ENCODE measurements around the gene RPL37.
A peak's percentile ranks its signal among the peaks of the same experiment; 100 is the strongest.
"Not testable (repeated sequence)": the region's sequence is repeated elsewhere in the genome, so short reads cannot be mapped to it uniquely, and the experiment has no call there.

RPL37 gene

GRCh38 chr5:40834849-40835787 lies at the start of gene RPL37:
RPL37 (minus strand) TSS chr5:40835222; CDS start chr5:40835185, 37 bp downstream.
- peak; percentile 99 for DNase-seq

GRCh38 chr5:40883051-40883450 lies 48.0 kb upstream of the RPL37 start:
- not testable (repeated sequence) for DNase-seq

- no peak for DNase-seq
Measured at GRCh38 chr5:40882291-40882690, 47.3 kb upstream of the RPL37 start.

GRCh38 chr5:40879163-40879942 lies 44.3 kb upstream of the RPL37 start:
- peak; percentile 77 for DNase-seq

GRCh38 chr5:40877371-40877988 lies 42.5 kb upstream of the RPL37 start:
- DNase-seq = no peak

GRCh38 chr5:40875958-40876357 lies 40.9 kb upstream of the RPL37 start:
- no peak for DNase-seq

- no peak for DNase-seq
Measured at GRCh38 chr5:40873286-40873880, 38.4 kb upstream of the RPL37 start.

GRCh38 chr5:40872253-40872652 lies 37.2 kb upstream of the RPL37 start:
- DNase-seq = not testable (repeated sequence)

GRCh38 chr5:40871177-40871576 lies 36.2 kb upstream of the RPL37 start:
- DNase-seq = no peak

GRCh38 chr5:40869384-40869783 lies 34.4 kb upstream of the RPL37 start:
- no peak for DNase-seq

GRCh38 chr5:40866844-40867243 lies 31.8 kb upstream of the RPL37 start:
- DNase-seq = no peak

- not testable (repeated sequence) for DNase-seq
Measured at GRCh38 chr5:40865004-40865403, 30.0 kb upstream of the RPL37 start.

GRCh38 chr5:40860711-40861110 lies 25.7 kb upstream of the RPL37 start:
- no peak for DNase-seq

GRCh38 chr5:40853632-40854192 lies 18.7 kb upstream of the RPL37 start:
- no peak for DNase-seq

GRCh38 chr5:40847525-40847924 lies 12.5 kb upstream of the RPL37 start:
- no peak for DNase-seq

- no peak for DNase-seq
Measured at GRCh38 chr5:40846371-40846770, 11.3 kb upstream of the RPL37 start.

GRCh38 chr5:40844565-40844964 lies 9.5 kb upstream of the RPL37 start:
- DNase-seq = no peak

GRCh38 chr5:40842351-40842750 lies 7.3 kb upstream of the RPL37 start:
- DNase-seq = no peak

GRCh38 chr5:40841068-40841805 lies 6.2 kb upstream of the RPL37 start, which contains the start of gene CARD6:
CARD6 (plus strand) TSS chr5:40841367; CDS start chr5:40841383, 16 bp downstream.
- DNase-seq = peak; percentile 68

- no peak for DNase-seq
Measured at GRCh38 chr5:40838086-40838485, 3.1 kb upstream of the RPL37 start.

GRCh38 chr5:40834391-40834848 lies 602 bp downstream of the RPL37 start:
- DNase-seq = peak; percentile 64
